GM12878 (cell line): ENCODE data around the gene MCOLN2. TPM values are rescaled to one million over a fixed set of nuclear protein-coding genes. Genes with fewer than 3 reads are reported as not detected.
A peak's percentile ranks its signal among the peaks of the same experiment; 100 is the strongest.

ENCODE experiments used
- ATAC-seq: fragments of 200-7000 bp; cut with Tn5 transposase; 3 replicates; pipeline ENCODE4 v1.9.1; 2020; ENCODE audit warnings: mild to moderate bottlenecking, moderate library complexity
- BruUV-seq: library from RNA; stranded (reverse); fragments of 400-500 nt; replicated peaks from 2 replicates; lab custom pipeline; 2021; lab: Mats Ljungman, UMichigan
- CTCF ChIA-PET: fragments of 300-600 bp; sonication (Branson Sonifier 250); formaldehyde crosslinking; extraction: SDS; loops from one replicate; lab custom pipeline; 2021; ENCODE audit warnings: inconsistent platforms; lab: Yijun Ruan, JAX
- POLR2A ChIA-PET: fragments of 350-600 bp; formaldehyde crosslinking; extraction: SDS; loops from one replicate; lab custom pipeline; 2021; ENCODE audit warnings: inconsistent platforms; lab: Charles Lee
- RAD21 ChIA-PET: fragments of 300-600 bp; sonication (Branson Sonifier 250); formaldehyde crosslinking; loops from one replicate; lab custom pipeline; 2023; ENCODE audit warnings: antibody characterized with exemption; ENCODE audit not compliant: unreplicated experiment; lab: Charles Lee
- SMC1A ChIA-PET: fragments of 300-600 bp; sonication (Branson Sonifier 250); formaldehyde crosslinking; loops from one replicate; lab custom pipeline; 2023; ENCODE audit not compliant: unreplicated experiment, uncharacterized antibody; lab: Charles Lee
- DNase-seq: peaks from one replicate; pipeline ENCODE4 v3.0.0-alpha.2; 2011; ENCODE audit warnings: low read depth, low spot score
- FAIRE-seq: peaks from 3 replicates; lab custom pipeline; 2011; peaks lifted over from hg19 to GRCh38; lab: Jason Lieb, UNC
- H2AFZ ChIP-seq: 2 replicates; pipeline ENCODE4 v1.6.0; 2011; ENCODE audit warnings: low read depth, low read length, control low read depth; ENCODE audit not compliant: control insufficient read depth
- H3K27ac ChIP-seq: 2 replicates; pipeline ENCODE4 v1.5.1; 2011; ENCODE audit warnings: control low read depth; ENCODE audit not compliant: control insufficient read depth, insufficient read depth
- H3K27me3 ChIP-seq, 2 experiments: replicated peaks in 1 of 2; 2 replicates each; pipeline versions ENCODE4 v1.6.0 to v1.6.1; 2011; ENCODE audit warnings: low read length in 1 of 2; ENCODE audit not compliant: control insufficient read depth in 2 of 2, insufficient read depth in 2 of 2
- H3K36me3 ChIP-seq, 2 experiments: 2 replicates each; pipeline ENCODE4 v1.5.1; 2011; ENCODE audit warnings: low read length in 1 of 2; ENCODE audit not compliant: control insufficient read depth in 2 of 2, insufficient read depth in 2 of 2
- H3K4me1 ChIP-seq: 2 replicates; pipeline ENCODE4 v1.6.1; 2011; ENCODE audit warnings: mild to moderate bottlenecking, low read length, moderate library complexity, mixed read lengths; ENCODE audit not compliant: control insufficient read depth, insufficient read depth
- H3K4me2 ChIP-seq: 2 replicates; pipeline ENCODE4 v1.6.0; 2011; ENCODE audit warnings: control low read depth; ENCODE audit not compliant: control insufficient read depth, insufficient read depth
- H3K4me3 ChIP-seq: fragments of 200-600 bp; sonication (generic); 2 replicates; pipeline ENCODE4 v1.5.1; 2016
- H3K79me2 ChIP-seq: 2 replicates; pipeline ENCODE4 v1.6.0; 2011; ENCODE audit warnings: low read length; ENCODE audit not compliant: control insufficient read depth, insufficient read depth
- H3K9ac ChIP-seq: 2 replicates; pipeline ENCODE4 v1.8.0; 2011; ENCODE audit warnings: low read length, control low read depth, mixed read lengths; ENCODE audit not compliant: control insufficient read depth, insufficient read depth
- H3K9me3 ChIP-seq: replicated peaks from 3 replicates; pipeline ENCODE4 v1.5.1; 2011; ENCODE audit warnings: mild to moderate bottlenecking, low read length; ENCODE audit not compliant: control insufficient read depth, insufficient read depth
- H4K20me1 ChIP-seq: 2 replicates; pipeline ENCODE4 v1.6.0; 2011; ENCODE audit not compliant: control insufficient read depth, insufficient read depth
- ELK1 ChIP-seq: IDR thresholded peaks from 2 replicates; pipeline ENCODE4 v1.6.1; 2012; ENCODE audit warnings: low read depth, low read length, improper control_type of control experiment
- EP300 ChIP-seq, 2 experiments: fragments of 150-350 bp in 1 of 2; IDR thresholded peaks; 2 replicates each; pipeline ENCODE4 v1.6.1; 2011 to 2012; ENCODE audit warnings: low read depth in 2 of 2, low read length in 2 of 2, borderline replicate concordance in 1 of 2, improper control_type of control experiment in 1 of 2, inconsistent platforms in 1 of 2; ENCODE audit not compliant: control insufficient read depth in 1 of 2
- JUNB ChIP-seq: IDR thresholded peaks from 2 replicates; pipeline ENCODE4 v1.6.1; 2016; ENCODE audit warnings: antibody characterized with exemption, mild to moderate bottlenecking
- KAT2A ChIP-seq: conservative IDR thresholded peaks from 2 replicates; pipeline ENCODE4 v1.6.1; 2011; ENCODE audit warnings: low read depth, low read length; ENCODE audit not compliant: control insufficient read depth
- MEF2A ChIP-seq: IDR thresholded peaks from 2 replicates; pipeline ENCODE4 v1.6.1; 2011; ENCODE audit warnings: low read depth, mild to moderate bottlenecking, low read length, moderate library complexity; ENCODE audit not compliant: insufficient read depth
- PAX5 ChIP-seq: IDR thresholded peaks from 2 replicates; pipeline ENCODE4 v1.6.1; 2011; ENCODE audit warnings: low read depth, low read length, borderline replicate concordance
- POLR2AphosphoS2 ChIP-seq: IDR thresholded peaks from 2 replicates; pipeline ENCODE4 v1.6.1; 2011; ENCODE audit warnings: low read depth, mild to moderate bottlenecking, low read length, improper control_type of control experiment, moderate library complexity
- SMARCA5 ChIP-seq: fragments of 450-650 bp; IDR thresholded peaks from 2 replicates; pipeline ENCODE4 v1.6.1; 2017; ENCODE audit warnings: mild to moderate bottlenecking
- SPI1 ChIP-seq: IDR thresholded peaks from 2 replicates; pipeline ENCODE4 v1.6.1; 2011; ENCODE audit warnings: low read depth, mild to moderate bottlenecking, low read length, moderate library complexity, borderline replicate concordance; ENCODE audit not compliant: insufficient read depth
- ZNF274 ChIP-seq: IDR thresholded peaks from one replicate; pipeline ENCODE4 v1.8.0; 2011; ENCODE audit not compliant: insufficient read length, insufficient read depth
- WGBS: methylation state at CpG from one replicate; pipeline ENCODE4 v1.1.6; 2016; ENCODE audit warnings: low lambda C conversion rate; ENCODE audit not compliant: insufficient replicate concordance, insufficient coverage; ENCODE audit errors: missing lambda C conversion rate; 5-methylcytosine and 5-hydroxymethylcytosine counted together
- in situ Hi-C: fragments of 300-500 bp; cut with MboI; formaldehyde crosslinking; loops from 9 replicates; pipeline ENCODE4 v1.14.3; 2018; ENCODE audit warnings: mixed read lengths
- intact Hi-C: fragments of 100-400 bp; cut with micrococcal nuclease; formaldehyde crosslinking; loops from one replicate; pipeline ENCODE4 v1.14.2; 2022; ENCODE audit not compliant: unreplicated experiment
- polyA plus RNA-seq, 11 experiments: library from polyadenylated mRNA; depleted of rRNA in 4 of 11; unstranded in 6 of 11; stranded (reverse) in 5 of 11; fragments of >200 nt; fragmentation: Nextera tagmentation in 4 of 11; fragmentation: Illumina TruSeq in 1 of 11; extraction: Ambion mirVana in 4 of 11; extraction: Trizol in 1 of 11; gene quantifications; 1 replicate in 1 of 11; 2 replicates in 10 of 11; pipeline versions ENCODE4 v1.2.1 to v1.2.3, GENCODE V29; 2011 to 2016; ENCODE audit warnings: inconsistent platforms in 2 of 11, missing spikeins in 2 of 11, low read depth in 1 of 11
- total RNA-seq, 4 experiments: library from RNA; depleted of rRNA in 3 of 4; stranded (reverse); fragments of >200 nt in 3 of 4; fragmentation: Illumina TruSeq in 1 of 4; extraction: Trizol in 1 of 4; gene quantifications; 2 replicates each; pipeline versions ENCODE4 v1.2.1 to v1.2.3, GENCODE V29; 2013 to 2021
- TF ChIP-seq, protein P1 (sequence below): fragments of 450-650 bp; IDR thresholded peaks from 2 replicates; pipeline ENCODE4 v1.6.1; 2017; ENCODE audit warnings: mild to moderate bottlenecking

Gene MCOLN2
- total and polyA plus RNA-seq, 10 of the 15 experiments (the other 5 are each of a cell fraction or from before 2014, with no cell fraction given) = 25.9 to 233 (median 109) TPM

DNA sequence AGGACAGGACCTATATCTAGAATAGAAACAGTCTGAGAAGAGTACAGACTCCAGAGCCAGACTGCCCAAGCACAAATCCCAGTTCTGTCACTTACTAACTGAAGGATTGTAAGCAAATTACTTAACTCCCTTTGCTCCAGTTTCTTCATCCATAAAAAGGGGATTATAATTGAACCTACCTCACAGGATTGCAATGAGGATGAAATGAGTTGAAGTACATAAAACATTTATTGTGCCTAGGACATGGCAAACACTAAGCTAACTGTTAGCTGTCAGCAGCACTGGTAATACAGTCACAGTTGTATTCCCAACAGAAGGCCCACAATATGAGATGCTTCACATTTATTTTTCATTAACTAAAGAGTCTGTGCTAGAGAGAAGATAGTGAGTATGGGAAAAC is 33.9 kb downstream of the MCOLN2 start (continued):
- TF ChIP-seq, protein P1, sequence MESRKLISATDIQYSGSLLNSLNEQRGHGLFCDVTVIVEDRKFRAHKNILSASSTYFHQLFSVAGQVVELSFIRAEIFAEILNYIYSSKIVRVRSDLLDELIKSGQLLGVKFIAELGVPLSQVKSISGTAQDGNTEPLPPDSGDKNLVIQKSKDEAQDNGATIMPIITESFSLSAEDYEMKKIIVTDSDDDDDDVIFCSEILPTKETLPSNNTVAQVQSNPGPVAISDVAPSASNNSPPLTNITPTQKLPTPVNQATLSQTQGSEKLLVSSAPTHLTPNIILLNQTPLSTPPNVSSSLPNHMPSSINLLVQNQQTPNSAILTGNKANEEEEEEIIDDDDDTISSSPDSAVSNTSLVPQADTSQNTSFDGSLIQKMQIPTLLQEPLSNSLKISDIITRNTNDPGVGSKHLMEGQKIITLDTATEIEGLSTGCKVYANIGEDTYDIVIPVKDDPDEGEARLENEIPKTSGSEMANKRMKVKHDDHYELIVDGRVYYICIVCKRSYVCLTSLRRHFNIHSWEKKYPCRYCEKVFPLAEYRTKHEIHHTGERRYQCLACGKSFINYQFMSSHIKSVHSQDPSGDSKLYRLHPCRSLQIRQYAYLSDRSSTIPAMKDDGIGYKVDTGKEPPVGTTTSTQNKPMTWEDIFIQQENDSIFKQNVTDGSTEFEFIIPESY = no peak
- TF ChIP-seq PAX5 (no peak), POLR2AphosphoS2 (no peak), EP300 (IDR thresholded peaks at IDR 0.05; ENCODE audit: borderline replicate concordance in 1 of 2, control insufficient read depth in 1 of 2, low read depth in 2 of 2, low read length in 2 of 2) (no peak), ZNF274 (no peak), ELK1 (no peak), KAT2A (no peak), SPI1 (no peak)

DNA sequence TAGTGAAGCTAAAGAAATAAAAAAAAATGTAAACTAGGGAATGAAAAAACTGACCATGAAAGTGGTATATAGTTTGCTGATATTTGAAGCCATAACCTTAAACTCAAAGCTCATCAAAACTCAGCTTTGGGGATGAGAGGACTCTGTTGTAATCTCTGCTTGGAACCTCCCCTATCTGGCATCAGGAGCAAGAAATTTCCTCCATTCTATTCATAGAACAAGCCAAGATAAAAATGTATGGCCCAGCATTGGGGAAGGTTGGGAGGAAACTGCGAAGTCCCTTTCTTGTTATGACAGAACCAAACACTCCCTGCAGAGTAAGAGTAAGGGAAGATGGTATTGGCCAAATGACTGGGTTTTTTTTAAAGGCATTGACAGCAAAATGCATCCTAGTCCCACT is 35.6 kb downstream of the MCOLN2 start:
- H2AFZ ChIP-seq = no peak overlapping the region
- peak; percentile 28 for ATAC-seq
- WGBS = 11% methylated on average over 1 of the region's 1 CpG
- POLR2A ChIA-PET = interaction anchor here (1.1 to 4.0 kb wide), 2 partner anchors 11 to 34 kb away, joined by 4 to 25 read pairs; no protein-coding TSS in a partner anchor
- peaks cover 30% of the 10 kb centered on the region for H3K79me2 ChIP-seq
- H3K36me3 ChIP-seq = peaks cover 9 to 29% of the 10 kb centered on the region in 2 experiments
- H3K27ac ChIP-seq = no peak overlapping the region
- no peak for DNase-seq
- no peak for FAIRE-seq
- no peaks in the 10 kb centered on the region for H3K27me3 ChIP-seq
- SMC1A ChIA-PET = interaction anchor here (0.8 to 6.0 kb wide), 7 partner anchors 9 to 66 kb away, joined by 3 to 76 read pairs (median 26); partner anchors contain the start of gene MCOLN2
- intact Hi-C loops = loop anchor here (2.0 kb wide), 1 partner anchor 15 kb away; no protein-coding TSS in a partner anchor
- no peaks in the 10 kb centered on the region; the same call in 2 of the 3 replicates for H3K9me3 ChIP-seq
- no TSS peak for BruUV-seq
- no peak overlapping the region for H3K9ac ChIP-seq
- H4K20me1 ChIP-seq = no peaks in the 10 kb centered on the region
- RAD21 ChIA-PET = interaction anchor here (1.2 to 4.8 kb wide), 6 partner anchors 9 to 294 kb away, joined by 3 to 46 read pairs (median 30); partner anchors contain the start of gene MCOLN2
- TF ChIP-seq MEF2A (no peak), SMARCA5 (no peak), JUNB (peak; percentile 38; the same call in 1 of the 2 replicates)
- no peak overlapping the region for H3K4me2 ChIP-seq
- CTCF ChIA-PET = interaction anchor here (1.1 to 6.0 kb wide), 5 partner anchors 17 to 298 kb away, joined by 4 to 47 read pairs (median 5); partner anchors contain the start of gene C1orf52
- in situ Hi-C loops = no loop called here
- H3K4me1 ChIP-seq = peaks cover 10% of the 10 kb centered on the region
- no peak overlapping the region for H3K4me3 ChIP-seq
